Stomach (tissue), 19 donors: ENCODE measurements around the gene CNOT1. TPM values are rescaled to one million over a fixed set of nuclear protein-coding genes. Genes with fewer than 3 reads are reported as not detected.

Source experiments
- DNase-seq, 2 donors: peaks; one replicate each; pipeline versions ENCODE4 v3.0.0 to v3.0.0-alpha.2; 2013 to 2019
- H3K27ac ChIP-seq, 5 donors: fragments of 200-600 bp in 4 of 5; sonication (generic) in 4 of 5; one replicate each; pipeline ENCODE4 v1.5.1; 2013 to 2019; ENCODE audit warnings: mild to moderate bottlenecking in 1 of 5, moderate library complexity in 1 of 5
- H3K27me3 ChIP-seq, 3 donors: fragments of 200-600 bp; sonication (generic); one replicate each; pipeline ENCODE4 v1.5.1; 2017 to 2019; ENCODE audit warnings: mixed run types in 1 of 3
- H3K36me3 ChIP-seq, 4 donors: fragments of 200-600 bp; sonication (generic); 1 replicate in 3 of 4; 2 replicates in 1 of 4; pipeline ENCODE4 v1.5.1; 2016 to 2019
- H3K4me1 ChIP-seq, 4 donors: fragments of 200-600 bp; sonication (generic); one replicate each; pipeline ENCODE4 v1.5.1; 2016 to 2019
- H3K4me3 ChIP-seq, 4 donors: fragments of 200-600 bp; sonication (generic) in 3 of 4; one replicate each; pipeline ENCODE4 v1.5.1; 2016 to 2019; ENCODE audit warnings: mild to moderate bottlenecking in 1 of 4
- H3K9me3 ChIP-seq, 4 donors: fragments of 200-600 bp; sonication (generic); one replicate each; pipeline ENCODE4 v1.5.1; 2016 to 2019
- EP300 ChIP-seq: sonication (generic); formaldehyde crosslinking; IDR thresholded peaks from one replicate; pipeline ENCODE4 v1.6.1; 2017; ENCODE audit warnings: antibody characterized with exemption
- POLR2A ChIP-seq, 4 donors: fragments of 450-650 bp; IDR thresholded peaks; one replicate each; pipeline ENCODE4 v1.6.1; 2016; ENCODE audit warnings: antibody characterized with exemption in 4 of 4, control low read depth in 2 of 4, mild to moderate bottlenecking in 1 of 4, moderate library complexity in 1 of 4
- POLR2AphosphoS5 ChIP-seq, 3 donors: sonication (generic); formaldehyde crosslinking; IDR thresholded peaks; one replicate each; pipeline ENCODE4 v1.6.1; 2016; ENCODE audit warnings: antibody characterized with exemption in 3 of 3
- WGBS, 5 donors: extraction: QIAGEN DNeasy Blood & Tissue Kit in 3 of 5; methylation state at CpG; one replicate each; pipeline versions ENCODE4 v1.1.5 to v1.1.7; 2013 to 2018; 5-methylcytosine and 5-hydroxymethylcytosine counted together
- intact Hi-C: fragments of 100-400 bp; cut with DNase I; formaldehyde crosslinking; loops from one replicate; pipeline ENCODE4 v1.15.1; 2023; ENCODE audit warnings: low total_unique reads
- long read RNA-seq, 10 donors: transcript quantifications; one replicate each; lab custom pipeline, GENCODE V29; 2026
- polyA plus RNA-seq, 3 donors: library from polyadenylated mRNA; stranded (reverse); fragments of 200-250 nt; gene quantifications; one replicate each; pipeline ENCODE4 v1.2.3, GENCODE V29; 2013
- total RNA-seq, 5 donors: library from RNA; depleted of rRNA; stranded (reverse); fragments of >200 nt; gene quantifications; one replicate each; pipeline versions ENCODE4 v1.1.0 to v1.2.3, GENCODE V29; 2014 to 2016
- TF ChIP-seq, protein P1 (sequence below), 7 experiments: fragments of 450-650 bp in 4 of 7; fragments of 200-600 bp in 3 of 7; sonication (generic) in 3 of 7; IDR thresholded peaks; one replicate each; pipeline ENCODE4 v1.5.1; 2016 to 2019; ENCODE audit warnings: antibody characterized with exemption in 7 of 7, control low read depth in 2 of 7, mild to moderate bottlenecking in 1 of 7
- donor health status: healthy with polysubstance abuse.
- donor health status: Bipolar disorder and iron deficiency.
- donor health status: healthy.

The CNOT1 gene
- total RNA-seq (100 to 1,000 TPM; 130 to 282 (median 180) TPM), polyA plus RNA-seq (10 to 100 TPM; 39.9 to 61.7 (median 47.4) TPM)
- long read RNA-seq, donor 1: 0 reads
- long read RNA-seq, donor 2, full-length matches to known transcripts: 6 of 13 reads
- long read RNA-seq, donor 2, partial matches to known transcripts: 7 of 13 reads
- long read RNA-seq, donor 2, other reads (novel, unspliced or antisense): 0 of 13 reads
- long read RNA-seq, donor 3, full-length matches to known transcripts: 3 of 3 reads
- long read RNA-seq, donor 3, partial matches to known transcripts: 0 of 3 reads
- long read RNA-seq, donor 3, other reads (novel, unspliced or antisense): 0 of 3 reads
- long read RNA-seq, donor 4: 0 reads
- long read RNA-seq, donor 5, partial matches to known transcripts: 11 of 16 reads
- long read RNA-seq, donor 5, other reads (novel, unspliced or antisense): 0 of 16 reads
- long read RNA-seq, donor 6, full-length matches to known transcripts: 13 of 90 reads
- long read RNA-seq, donor 6, partial matches to known transcripts: 77 of 90 reads
- long read RNA-seq, donor 6, other reads (novel, unspliced or antisense): 0 of 90 reads
- long read RNA-seq, donor 7, transcript CNOT1-221 (4 exons, 493 nt): major isoform, 5 of 12 reads
- long read RNA-seq, donor 7, partial matches to known transcripts: 5 of 12 reads
- long read RNA-seq, donor 7, other reads (novel, unspliced or antisense): 0 of 12 reads
- long read RNA-seq, donor 8, partial matches to known transcripts: 0 of 3 reads
- long read RNA-seq, donor 8, other reads (novel, unspliced or antisense): 0 of 3 reads
- long read RNA-seq, donor 9, partial matches to known transcripts: 5 of 10 reads
- long read RNA-seq, donor 9, other reads (novel, unspliced or antisense): 0 of 10 reads
- long read RNA-seq, donor 10, partial matches to known transcripts: 0 of 3 reads
- long read RNA-seq, donor 10, other reads (novel, unspliced or antisense): 0 of 3 reads

DNA sequence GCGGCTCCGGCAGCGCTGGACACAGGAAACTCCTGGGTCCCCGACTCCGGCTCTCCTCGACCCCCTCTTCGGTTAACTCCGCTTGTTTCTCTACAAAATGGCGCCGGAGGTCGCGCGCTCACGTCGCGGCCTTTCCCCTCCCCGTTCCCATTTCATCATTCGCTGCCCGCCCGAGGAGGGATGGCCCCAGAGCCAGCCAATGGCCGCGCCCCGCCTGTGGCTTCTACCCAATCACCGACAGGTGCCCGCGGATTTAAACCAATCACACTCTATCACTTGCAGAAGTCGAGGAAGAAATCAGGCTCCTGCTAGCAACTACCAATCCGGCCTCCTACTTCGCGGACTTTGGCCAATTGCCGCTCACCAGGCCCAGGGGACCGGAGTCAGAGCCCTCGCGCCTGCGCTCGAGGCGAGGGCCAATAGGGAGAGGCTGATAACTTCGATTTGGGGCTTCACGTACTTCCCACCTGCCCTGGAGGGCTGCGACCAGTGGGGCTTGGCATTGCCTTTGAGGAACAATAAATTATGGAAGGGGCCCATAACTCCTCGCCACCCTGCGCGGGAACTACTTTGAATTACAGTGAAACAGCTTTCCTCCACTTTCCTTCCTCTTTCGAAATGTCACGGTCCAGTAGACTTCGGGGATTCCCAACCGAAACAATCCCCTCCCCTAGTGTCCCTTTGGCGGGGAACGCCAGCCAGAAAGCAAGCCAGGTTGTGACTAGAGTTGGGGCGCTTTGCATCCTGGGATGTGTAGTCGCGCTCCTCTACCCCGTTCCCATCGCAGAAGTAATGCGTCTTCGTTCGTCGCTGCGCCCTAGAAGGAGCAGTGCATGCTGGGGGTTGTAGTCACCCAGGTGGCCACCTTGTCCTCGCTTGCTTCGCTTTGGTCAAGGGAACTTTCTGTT lies at the start of gene CNOT1:
Gene CNOT1 (minus strand): TSS at position 94 of the 908 bp plus-strand sequence. CDS start 30,489 bp downstream, outside the sequence.
- peak within 1 kb of the TSS; percentile 95 to 99 (median 98) for H3K27ac ChIP-seq
- WGBS, 5 donors: 0 to 1% (median 0%) methylated on average over 43 to 61 of the region's 61 CpGs
- H3K27me3 ChIP-seq: no peaks in the 10 kb centered on the region
- peaks cover 9 to 41% (median 30%) of the 10 kb centered on the region in 4 donors for H3K4me1 ChIP-seq
- peaks cover 0 to 7% (median 5%) of the 10 kb centered on the region in 4 donors for H3K36me3 ChIP-seq
- H3K4me3 ChIP-seq: peak within 1 kb of the TSS; percentile 77 to 99 (median 90)
- intact Hi-C loops: no loop called here
- TF ChIP-seq POLR2A (IDR thresholded peaks at IDR 0.05) (peak in 2 of 4 donors; percentile 56 to 64), POLR2AphosphoS5 (IDR thresholded peaks at IDR 0.05) (peak; percentile 85 to 92 (median 92)), EP300 (no peak)
- H3K9me3 ChIP-seq: no peaks in the 10 kb centered on the region
- DNase-seq: peak; percentile 98 to 99

DNA sequence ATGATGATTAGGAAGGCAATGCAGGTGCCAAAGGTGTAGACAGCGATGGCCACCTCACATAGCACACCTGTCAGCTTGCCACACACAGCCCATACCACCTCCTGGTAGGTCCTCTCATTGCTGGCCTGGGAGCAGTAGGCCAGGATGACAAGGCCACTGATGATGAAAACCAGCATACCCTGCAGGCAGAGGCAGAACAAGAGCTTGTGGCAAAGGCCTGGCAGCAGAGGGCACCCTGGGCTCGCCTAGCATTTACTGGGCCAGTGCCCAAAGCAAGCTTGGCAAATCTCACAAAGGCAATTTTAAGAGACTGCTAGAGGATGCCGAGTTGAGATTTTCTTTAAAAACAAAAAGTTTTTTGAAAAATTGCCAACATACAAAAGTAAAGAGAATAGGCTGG lies 49.1 kb upstream of the CNOT1 start:
- H3K9me3 ChIP-seq: no peaks in the 10 kb centered on the region
- 54 to 68% (median 59%) methylated on average over 3 of the region's 3 CpGs for WGBS, 5 donors
- H3K4me1 ChIP-seq: peaks cover 7 to 18% (median 9%) of the 10 kb centered on the region in 4 donors
- DNase-seq: no peak
- no peak overlapping the region for H3K27ac ChIP-seq
- TF ChIP-seq, protein P1, sequence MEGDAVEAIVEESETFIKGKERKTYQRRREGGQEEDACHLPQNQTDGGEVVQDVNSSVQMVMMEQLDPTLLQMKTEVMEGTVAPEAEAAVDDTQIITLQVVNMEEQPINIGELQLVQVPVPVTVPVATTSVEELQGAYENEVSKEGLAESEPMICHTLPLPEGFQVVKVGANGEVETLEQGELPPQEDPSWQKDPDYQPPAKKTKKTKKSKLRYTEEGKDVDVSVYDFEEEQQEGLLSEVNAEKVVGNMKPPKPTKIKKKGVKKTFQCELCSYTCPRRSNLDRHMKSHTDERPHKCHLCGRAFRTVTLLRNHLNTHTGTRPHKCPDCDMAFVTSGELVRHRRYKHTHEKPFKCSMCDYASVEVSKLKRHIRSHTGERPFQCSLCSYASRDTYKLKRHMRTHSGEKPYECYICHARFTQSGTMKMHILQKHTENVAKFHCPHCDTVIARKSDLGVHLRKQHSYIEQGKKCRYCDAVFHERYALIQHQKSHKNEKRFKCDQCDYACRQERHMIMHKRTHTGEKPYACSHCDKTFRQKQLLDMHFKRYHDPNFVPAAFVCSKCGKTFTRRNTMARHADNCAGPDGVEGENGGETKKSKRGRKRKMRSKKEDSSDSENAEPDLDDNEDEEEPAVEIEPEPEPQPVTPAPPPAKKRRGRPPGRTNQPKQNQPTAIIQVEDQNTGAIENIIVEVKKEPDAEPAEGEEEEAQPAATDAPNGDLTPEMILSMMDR (IDR thresholded peaks at IDR 0.05): peak in 1 of 7 experiments; percentile 25
- no peak for TF ChIP-seq POLR2A (IDR thresholded peaks at IDR 0.05)
- TF ChIP-seq POLR2AphosphoS5 (IDR thresholded peaks at IDR 0.05): peak in 1 of 3 donors; percentile 52
- TF ChIP-seq EP300: no peak
- intact Hi-C loops: no loop called here
- peaks cover 0 to 73% (median 65%) of the 10 kb centered on the region in 4 donors for H3K36me3 ChIP-seq
- no peaks in the 10 kb centered on the region for H3K27me3 ChIP-seq
- no peak overlapping the region for H3K4me3 ChIP-seq

DNA sequence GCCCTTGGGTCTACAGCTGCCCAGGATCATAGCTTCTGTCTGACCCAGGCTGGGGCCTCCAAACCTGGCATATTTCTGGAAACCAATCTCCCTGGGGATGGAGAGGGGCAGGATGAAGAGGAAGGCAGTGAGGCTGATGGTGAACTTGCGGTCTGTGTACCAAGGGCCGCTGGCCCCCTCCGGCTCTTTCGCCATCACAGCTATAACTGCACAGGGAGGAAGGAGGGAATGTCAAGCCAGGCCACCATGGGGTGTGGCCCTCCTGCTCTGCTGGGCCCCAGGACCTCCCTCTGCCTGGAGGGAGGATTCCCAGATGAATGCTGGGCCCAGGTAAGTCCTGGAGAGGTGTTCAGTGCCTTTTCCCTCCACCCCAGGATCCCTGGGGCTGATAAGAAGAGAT lies 48.6 kb upstream of the CNOT1 start:
- H3K9me3 ChIP-seq: no peaks in the 10 kb centered on the region
- intact Hi-C loops: no loop called here
- peaks cover 0 to 73% (median 66%) of the 10 kb centered on the region in 4 donors for H3K36me3 ChIP-seq
- no peaks in the 10 kb centered on the region for H3K27me3 ChIP-seq
- DNase-seq: no peak
- peaks cover 2 to 14% (median 4%) of the 10 kb centered on the region in 4 donors for H3K4me1 ChIP-seq
- H3K27ac ChIP-seq: no peak overlapping the region
- TF ChIP-seq POLR2A (IDR thresholded peaks at IDR 0.05): no peak
- TF ChIP-seq, protein P1 (IDR thresholded peaks at IDR 0.05): no peak
- TF ChIP-seq POLR2AphosphoS5 (IDR thresholded peaks at IDR 0.05): no peak
- TF ChIP-seq EP300: no peak
- no peak overlapping the region for H3K4me3 ChIP-seq
- WGBS, 5 donors: 94 to 100% (median 97%) methylated on average over 4 of the region's 4 CpGs

DNA sequence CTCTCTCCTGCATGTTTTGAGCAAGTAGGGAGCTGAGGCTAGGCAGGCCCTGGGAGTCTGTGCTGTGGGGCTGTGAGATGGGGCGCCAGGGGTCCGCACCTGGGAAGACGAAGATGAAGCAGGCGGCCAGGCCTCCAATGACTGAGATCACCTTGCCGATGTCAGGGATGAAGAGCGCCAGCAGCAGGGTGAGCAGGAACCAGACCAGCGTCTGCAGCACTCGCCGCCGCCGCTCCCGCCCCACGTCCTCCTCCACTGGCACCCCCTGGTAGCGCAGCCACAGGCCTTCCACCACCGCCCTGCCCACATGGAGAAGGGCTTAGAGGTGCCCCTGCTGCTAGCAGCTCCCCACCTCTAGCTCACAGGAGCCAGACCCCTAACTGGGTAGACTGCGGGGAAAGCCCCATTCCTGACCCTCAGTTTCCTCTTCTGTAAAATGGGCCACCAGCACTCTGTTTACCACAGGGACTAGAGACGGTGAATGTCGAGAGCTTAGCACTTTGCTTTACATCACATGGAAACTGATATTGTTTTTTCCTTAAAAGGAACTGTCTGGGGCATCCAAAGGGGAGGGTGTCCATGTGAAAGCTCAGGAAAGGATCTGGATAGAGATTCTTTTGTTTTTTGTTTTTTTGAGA lies 41.4 kb upstream of the CNOT1 start:
- no peaks in the 10 kb centered on the region for H3K27me3 ChIP-seq
- intact Hi-C loops: no loop called here
- H3K36me3 ChIP-seq: peaks cover 10 to 82% (median 79%) of the 10 kb centered on the region in 4 donors
- WGBS, 5 donors: 93 to 98% (median 93%) methylated on average over 18 of the region's 18 CpGs
- no peak for DNase-seq
- H3K4me3 ChIP-seq: no peak overlapping the region
- no peaks in the 10 kb centered on the region for H3K4me1 ChIP-seq
- TF ChIP-seq, protein P1 (IDR thresholded peaks at IDR 0.05): no peak
- TF ChIP-seq POLR2AphosphoS5 (IDR thresholded peaks at IDR 0.05) (no peak), EP300 (no peak), POLR2A (IDR thresholded peaks at IDR 0.05) (no peak)
- H3K9me3 ChIP-seq: no peaks in the 10 kb centered on the region
- H3K27ac ChIP-seq: no peak overlapping the region
